ENCODE results near the gene CHURC1.

CHURC1 gene

DNA sequence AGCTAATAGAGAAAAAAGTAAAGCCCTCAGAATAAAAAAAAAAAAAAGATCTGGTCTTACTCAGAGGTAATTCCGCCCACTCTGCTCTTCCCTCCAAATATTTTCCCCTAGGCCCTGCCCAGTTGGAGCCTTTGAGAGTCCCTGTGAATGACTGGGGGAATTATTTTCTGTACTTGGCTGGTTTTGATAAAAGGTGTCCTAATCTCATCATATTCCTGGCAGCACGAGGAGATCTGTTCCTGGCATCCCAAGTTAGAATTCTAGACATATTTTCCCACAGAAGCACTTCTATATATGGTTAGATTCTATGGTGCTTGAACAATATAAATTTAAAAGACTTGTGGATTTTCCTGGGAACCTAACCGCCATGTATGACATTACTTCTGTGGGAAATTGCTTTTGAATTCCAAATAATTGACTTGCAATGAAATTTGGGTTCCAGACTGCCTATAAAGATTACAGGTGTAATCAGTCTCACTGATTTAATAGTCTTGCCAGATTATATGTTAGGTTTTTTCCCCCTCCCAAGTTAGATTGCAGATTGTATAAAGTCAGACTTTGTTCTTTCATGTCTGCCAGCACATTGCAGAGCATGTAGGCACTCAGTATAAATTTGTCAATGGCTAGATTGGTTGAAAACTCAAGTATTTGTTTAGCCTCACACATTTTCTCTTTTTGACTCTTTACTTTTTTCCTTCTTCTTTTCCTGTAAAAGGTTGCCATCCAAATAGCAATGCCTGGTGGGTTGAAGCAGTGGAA lies 16.0 kb downstream of the CHURC1 start:
- Histone ChIP-seq H3K9ac (ENCODE audit: low read length) (no peak overlapping the region), H3F3A (ENCODE audit: insufficient read depth, low read length) (no peaks in the 10 kb centered on the region), H3K27me3 (ENCODE audit: insufficient read depth, low read length) (no peaks in the 10 kb centered on the region), H3K9me2 (ENCODE audit: low read depth, low read length) (no peaks in the 10 kb centered on the region), H3K4me3 (ENCODE audit: low read depth, low read length, poor library complexity, severe bottlenecking) (no peak overlapping the region), H2AFZ (ENCODE audit: low read length) (no peak overlapping the region), H3K27ac (ENCODE audit: low read depth, low read length, poor library complexity, severe bottlenecking) (no peak overlapping the region), H3K79me2 (ENCODE audit: insufficient read depth, low read length) (no peaks in the 10 kb centered on the region), H3K4me2 (ENCODE audit: low read length) (no peak overlapping the region), H3K9me3 (ENCODE audit: low read length) (no peaks in the 10 kb centered on the region), H4K20me1 (ENCODE audit: insufficient read depth, low read length) (no peaks in the 10 kb centered on the region), H3K36me3 (ENCODE audit: insufficient read depth, low read length) (peaks cover 94% of the 10 kb centered on the region), H3K4me1 (ENCODE audit: insufficient read depth, low read length, severe bottlenecking) (peaks cover 9% of the 10 kb centered on the region)
- TF ChIP-seq, protein P1, sequence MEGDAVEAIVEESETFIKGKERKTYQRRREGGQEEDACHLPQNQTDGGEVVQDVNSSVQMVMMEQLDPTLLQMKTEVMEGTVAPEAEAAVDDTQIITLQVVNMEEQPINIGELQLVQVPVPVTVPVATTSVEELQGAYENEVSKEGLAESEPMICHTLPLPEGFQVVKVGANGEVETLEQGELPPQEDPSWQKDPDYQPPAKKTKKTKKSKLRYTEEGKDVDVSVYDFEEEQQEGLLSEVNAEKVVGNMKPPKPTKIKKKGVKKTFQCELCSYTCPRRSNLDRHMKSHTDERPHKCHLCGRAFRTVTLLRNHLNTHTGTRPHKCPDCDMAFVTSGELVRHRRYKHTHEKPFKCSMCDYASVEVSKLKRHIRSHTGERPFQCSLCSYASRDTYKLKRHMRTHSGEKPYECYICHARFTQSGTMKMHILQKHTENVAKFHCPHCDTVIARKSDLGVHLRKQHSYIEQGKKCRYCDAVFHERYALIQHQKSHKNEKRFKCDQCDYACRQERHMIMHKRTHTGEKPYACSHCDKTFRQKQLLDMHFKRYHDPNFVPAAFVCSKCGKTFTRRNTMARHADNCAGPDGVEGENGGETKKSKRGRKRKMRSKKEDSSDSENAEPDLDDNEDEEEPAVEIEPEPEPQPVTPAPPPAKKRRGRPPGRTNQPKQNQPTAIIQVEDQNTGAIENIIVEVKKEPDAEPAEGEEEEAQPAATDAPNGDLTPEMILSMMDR (IDR thresholded peaks at IDR 0.05; ENCODE audit: low read length) = no peak
- TF ChIP-seq EZH2 (IDR thresholded peaks at IDR 0.05; ENCODE audit: borderline replicate concordance, low read length) = no peak

DNA sequence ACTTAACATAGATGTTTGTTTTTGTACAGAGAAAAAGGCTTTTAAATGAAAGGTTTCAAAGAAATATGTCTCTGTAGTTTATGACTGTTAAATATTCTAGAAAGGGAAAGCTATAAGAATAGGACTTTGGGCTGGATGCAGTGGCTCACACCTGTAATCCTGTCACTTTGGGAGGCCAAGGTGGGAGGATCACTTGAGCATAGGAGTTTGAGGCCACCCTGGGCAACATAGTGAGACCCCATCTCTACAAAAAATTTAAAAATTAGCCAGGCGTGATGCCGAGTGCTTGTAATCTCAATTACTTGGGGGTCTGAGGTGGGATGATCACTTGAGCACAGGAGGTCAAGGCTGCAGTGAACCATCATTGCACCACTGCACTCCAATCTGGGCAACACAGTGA lies 16.9 kb downstream of the CHURC1 start:
- no peak overlapping the region for H3K4me3 ChIP-seq (ENCODE audit: low read depth, low read length, poor library complexity, severe bottlenecking)
- no peaks in the 10 kb centered on the region for H3K27me3 ChIP-seq (ENCODE audit: insufficient read depth, low read length)
- no peak overlapping the region for H3K27ac ChIP-seq (ENCODE audit: low read depth, low read length, poor library complexity, severe bottlenecking)
- H3K4me1 ChIP-seq (ENCODE audit: insufficient read depth, low read length, severe bottlenecking) = peaks cover 9% of the 10 kb centered on the region
- no peaks in the 10 kb centered on the region for H4K20me1 ChIP-seq (ENCODE audit: insufficient read depth, low read length)
- no peaks in the 10 kb centered on the region for H3K79me2 ChIP-seq (ENCODE audit: insufficient read depth, low read length)
- no peak for TF ChIP-seq EZH2 (IDR thresholded peaks at IDR 0.05; ENCODE audit: borderline replicate concordance, low read length)
- TF ChIP-seq, protein P1 (IDR thresholded peaks at IDR 0.05; ENCODE audit: low read length) = no peak
- H3K9ac ChIP-seq (ENCODE audit: low read length) = no peak overlapping the region
- H3K4me2 ChIP-seq (ENCODE audit: low read length) = no peak overlapping the region
- no peak overlapping the region for H2AFZ ChIP-seq (ENCODE audit: low read length)
- H3F3A ChIP-seq (ENCODE audit: insufficient read depth, low read length) = no peaks in the 10 kb centered on the region
- peaks cover 94% of the 10 kb centered on the region for H3K36me3 ChIP-seq (ENCODE audit: insufficient read depth, low read length)
- no peaks in the 10 kb centered on the region for H3K9me2 ChIP-seq (ENCODE audit: low read depth, low read length)
- H3K9me3 ChIP-seq (ENCODE audit: low read length) = no peaks in the 10 kb centered on the region

DNA sequence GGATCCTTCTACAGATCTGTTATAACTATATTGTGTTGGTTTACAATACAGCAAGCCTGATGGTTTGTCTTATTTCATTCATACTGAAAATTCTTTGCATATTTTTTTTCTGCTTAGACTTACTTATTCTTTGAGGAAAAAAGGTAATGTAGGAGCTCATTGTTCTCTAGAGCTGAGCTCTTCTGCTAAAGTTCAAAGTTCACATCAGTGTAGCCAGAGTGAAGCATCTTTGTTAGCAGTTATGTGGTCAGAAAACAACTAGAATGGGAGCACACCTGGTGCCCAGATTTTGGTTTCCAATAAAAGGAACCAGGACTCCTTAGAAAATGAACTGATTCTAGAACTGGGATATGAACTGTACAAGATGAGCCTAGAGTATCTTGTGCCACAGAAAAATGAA lies 18.0 kb downstream of the CHURC1 start:
- H3K36me3 ChIP-seq (ENCODE audit: insufficient read depth, low read length) = peaks cover 86% of the 10 kb centered on the region
- TF ChIP-seq EZH2 (IDR thresholded peaks at IDR 0.05; ENCODE audit: borderline replicate concordance, low read length) = no peak
- TF ChIP-seq, protein P1 (IDR thresholded peaks at IDR 0.05; ENCODE audit: low read length) = no peak
- H3K27ac ChIP-seq (ENCODE audit: low read depth, low read length, poor library complexity, severe bottlenecking) = no peak overlapping the region

More for the DNA sequence above, 18.0 kb downstream of the CHURC1 start:
- H3K9ac ChIP-seq (ENCODE audit: low read length) = no peak overlapping the region
- no peaks in the 10 kb centered on the region for H3F3A ChIP-seq (ENCODE audit: insufficient read depth, low read length)
- H3K9me2 ChIP-seq (ENCODE audit: low read depth, low read length) = no peaks in the 10 kb centered on the region
- no peaks in the 10 kb centered on the region for H3K9me3 ChIP-seq (ENCODE audit: low read length)
- no peaks in the 10 kb centered on the region for H3K79me2 ChIP-seq (ENCODE audit: insufficient read depth, low read length)
- no peak overlapping the region for H2AFZ ChIP-seq (ENCODE audit: low read length)
- H3K4me2 ChIP-seq (ENCODE audit: low read length) = no peak overlapping the region
- no peak overlapping the region for H3K4me3 ChIP-seq (ENCODE audit: low read depth, low read length, poor library complexity, severe bottlenecking)
- no peaks in the 10 kb centered on the region for H4K20me1 ChIP-seq (ENCODE audit: insufficient read depth, low read length)
- no peaks in the 10 kb centered on the region for H3K27me3 ChIP-seq (ENCODE audit: insufficient read depth, low read length)
- peaks cover 9% of the 10 kb centered on the region for H3K4me1 ChIP-seq (ENCODE audit: insufficient read depth, low read length, severe bottlenecking)

Measured in OCI-LY1 (cell line).